ENCODE results near the gene CIT.

- TF ChIP-seq EP300 (IDR thresholded peaks at IDR 0.05; ENCODE audit: low read length), result no peak
- no peak for TF ChIP-seq CTCF (IDR thresholded peaks at IDR 0.05 in 2 of 3, conservative IDR thresholded peaks at IDR 0.05 in 1 of 3; ENCODE audit: insufficient read depth in 2 of 3, low read depth in 1 of 3, low read length in 3 of 3)
- TF ChIP-seq ZNF57 (CRISPR knock-in tag; IDR thresholded peaks at IDR 0.05), result no peak
- no peak for TF ChIP-seq POLR2A (conservative IDR thresholded peaks at IDR 0.05)
- TF ChIP-seq PML (IDR thresholded peaks at IDR 0.05; ENCODE audit: low read length), result no peak
Measured at GRCh38 chr12:119704065-119704747, 172.9 kb downstream of the CIT start.

Data from K562 (cell line).